Measurements from ENCODE around the gene OSBP2. TPM values are rescaled to one million over a fixed set of nuclear protein-coding genes. Genes with fewer than 3 reads are reported as not detected.

The OSBP2 gene, protein sequence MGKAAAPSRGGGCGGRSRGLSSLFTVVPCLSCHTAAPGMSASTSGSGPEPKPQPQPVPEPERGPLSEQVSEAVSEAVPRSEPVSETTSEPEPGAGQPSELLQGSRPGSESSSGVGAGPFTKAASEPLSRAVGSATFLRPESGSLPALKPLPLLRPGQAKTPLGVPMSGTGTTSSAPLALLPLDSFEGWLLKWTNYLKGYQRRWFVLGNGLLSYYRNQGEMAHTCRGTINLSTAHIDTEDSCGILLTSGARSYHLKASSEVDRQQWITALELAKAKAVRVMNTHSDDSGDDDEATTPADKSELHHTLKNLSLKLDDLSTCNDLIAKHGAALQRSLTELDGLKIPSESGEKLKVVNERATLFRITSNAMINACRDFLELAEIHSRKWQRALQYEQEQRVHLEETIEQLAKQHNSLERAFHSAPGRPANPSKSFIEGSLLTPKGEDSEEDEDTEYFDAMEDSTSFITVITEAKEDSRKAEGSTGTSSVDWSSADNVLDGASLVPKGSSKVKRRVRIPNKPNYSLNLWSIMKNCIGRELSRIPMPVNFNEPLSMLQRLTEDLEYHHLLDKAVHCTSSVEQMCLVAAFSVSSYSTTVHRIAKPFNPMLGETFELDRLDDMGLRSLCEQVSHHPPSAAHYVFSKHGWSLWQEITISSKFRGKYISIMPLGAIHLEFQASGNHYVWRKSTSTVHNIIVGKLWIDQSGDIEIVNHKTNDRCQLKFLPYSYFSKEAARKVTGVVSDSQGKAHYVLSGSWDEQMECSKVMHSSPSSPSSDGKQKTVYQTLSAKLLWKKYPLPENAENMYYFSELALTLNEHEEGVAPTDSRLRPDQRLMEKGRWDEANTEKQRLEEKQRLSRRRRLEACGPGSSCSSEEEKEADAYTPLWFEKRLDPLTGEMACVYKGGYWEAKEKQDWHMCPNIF
- 10 to 100 TPM in 2 of 12 donors, 1 to 10 TPM in 9, not detected in 1; 4.0 to 26.3 (median 5.6) TPM for polyA plus RNA-seq (ENCODE audit: insufficient read length in 12 of 12)
- long read RNA-seq, donor 1, transcript OSBP2-206 (12 exons, 3,050 nt) = major isoform, 5 of 37 reads
- long read RNA-seq, donor 1, partial matches to known transcripts = 32 of 37 reads
- long read RNA-seq, donor 1, other reads (novel, unspliced or antisense) = 0 of 37 reads
- long read RNA-seq, donor 2 = 0 reads
- long read RNA-seq, donor 3 = 0 reads
- long read RNA-seq, donor 4 = 0 reads
- long read RNA-seq, donor 5, partial matches to known transcripts = 18 of 20 reads
- long read RNA-seq, donor 5, other reads (novel, unspliced or antisense) = 0 of 20 reads
- long read RNA-seq, donor 6 = 0 reads
- long read RNA-seq, donor 7 = 0 reads
- long read RNA-seq, donor 8 = 0 reads
- long read RNA-seq, donor 9 = 0 reads
- long read RNA-seq, donor 10, partial matches to known transcripts = 0 of 1 reads
- long read RNA-seq, donor 10, other reads (novel, unspliced or antisense) = 0 of 1 reads
- long read RNA-seq, donor 11, partial matches to known transcripts = 0 of 2 reads
- long read RNA-seq, donor 11, other reads (novel, unspliced or antisense) = 0 of 2 reads

DNA sequence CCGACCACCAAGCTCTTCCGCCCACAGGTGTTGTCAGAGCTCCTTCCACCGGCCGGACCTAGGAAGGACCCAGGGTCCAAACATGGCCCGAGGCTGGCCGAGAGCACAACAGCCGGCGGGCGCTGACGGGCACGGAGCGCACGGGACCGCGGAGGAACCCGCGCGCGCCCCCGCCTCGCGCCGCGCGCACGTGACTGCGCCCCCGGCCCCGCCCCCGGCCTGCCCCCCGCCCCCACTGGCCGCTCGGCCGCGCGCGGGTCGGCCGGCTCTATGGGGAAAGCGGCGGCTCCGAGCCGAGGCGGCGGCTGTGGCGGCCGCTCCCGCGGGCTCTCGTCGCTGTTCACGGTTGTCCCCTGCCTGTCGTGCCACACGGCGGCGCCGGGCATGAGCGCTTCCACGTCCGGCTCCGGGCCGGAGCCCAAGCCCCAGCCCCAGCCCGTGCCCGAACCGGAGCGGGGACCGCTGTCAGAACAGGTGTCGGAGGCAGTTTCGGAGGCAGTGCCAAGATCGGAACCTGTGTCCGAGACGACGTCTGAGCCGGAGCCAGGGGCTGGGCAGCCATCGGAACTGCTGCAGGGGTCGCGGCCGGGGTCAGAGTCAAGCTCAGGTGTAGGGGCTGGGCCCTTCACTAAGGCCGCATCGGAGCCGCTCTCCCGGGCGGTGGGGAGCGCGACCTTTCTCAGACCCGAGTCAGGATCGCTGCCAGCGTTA lies at the start of gene OSBP2:
OSBP2 (plus strand) TSS at position 235 of the 711 bp plus-strand sequence; CDS start at position 271, 36 bp downstream.
- peak; percentile 7 for DNase-seq

DNA sequence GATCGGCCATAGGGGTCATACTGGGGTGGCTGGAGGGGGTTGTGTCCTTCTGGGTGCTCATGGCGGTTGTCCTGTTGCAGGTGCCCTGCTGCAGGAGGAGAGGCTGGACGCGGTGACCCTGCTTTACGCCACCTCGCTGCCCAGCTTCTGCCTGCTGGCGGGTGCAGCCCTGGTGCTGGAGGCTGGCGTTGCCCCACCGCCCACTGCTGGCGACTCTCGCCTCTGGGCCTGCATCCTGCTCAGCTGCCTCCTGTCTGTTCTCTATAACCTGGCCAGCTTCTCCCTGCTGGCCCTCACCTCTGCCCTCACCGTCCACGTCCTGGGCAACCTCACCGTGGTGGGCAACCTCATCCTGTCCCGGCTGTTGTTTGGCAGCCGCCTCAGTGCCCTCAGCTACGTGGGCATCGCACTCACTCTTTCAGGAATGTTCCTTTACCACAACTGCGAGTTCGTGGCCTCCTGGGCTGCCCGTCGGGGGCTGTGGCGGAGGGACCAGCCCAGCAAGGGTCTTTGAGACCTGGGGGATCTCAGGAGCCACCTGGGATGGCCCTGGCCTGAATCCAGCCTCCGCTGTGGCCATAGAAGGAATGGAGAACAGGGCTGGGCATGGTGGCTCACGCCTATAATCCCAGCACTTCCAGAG lies 48.0 kb upstream of the OSBP2 start:
- DNase-seq = no peak

DNA sequence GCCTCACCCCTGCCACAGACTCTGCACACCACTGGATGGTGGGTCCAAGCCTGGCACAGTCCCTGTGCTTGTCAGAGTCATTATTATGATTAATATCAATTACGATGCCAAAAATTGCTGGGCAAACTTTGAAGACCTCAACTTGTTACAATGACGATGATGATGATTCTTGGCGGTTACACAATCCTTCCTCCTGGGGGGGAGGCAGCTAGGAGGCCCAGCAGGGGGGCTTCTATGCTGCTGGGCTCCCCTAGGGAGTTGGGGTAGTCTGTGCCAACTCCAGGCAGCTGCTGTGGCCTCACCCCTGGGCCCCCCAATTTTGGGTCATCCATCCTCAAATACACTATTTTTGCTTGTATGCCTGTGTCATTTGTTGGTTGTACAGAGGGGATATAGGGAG lies 47.1 kb upstream of the OSBP2 start:
- DNase-seq = no peak

DNA sequence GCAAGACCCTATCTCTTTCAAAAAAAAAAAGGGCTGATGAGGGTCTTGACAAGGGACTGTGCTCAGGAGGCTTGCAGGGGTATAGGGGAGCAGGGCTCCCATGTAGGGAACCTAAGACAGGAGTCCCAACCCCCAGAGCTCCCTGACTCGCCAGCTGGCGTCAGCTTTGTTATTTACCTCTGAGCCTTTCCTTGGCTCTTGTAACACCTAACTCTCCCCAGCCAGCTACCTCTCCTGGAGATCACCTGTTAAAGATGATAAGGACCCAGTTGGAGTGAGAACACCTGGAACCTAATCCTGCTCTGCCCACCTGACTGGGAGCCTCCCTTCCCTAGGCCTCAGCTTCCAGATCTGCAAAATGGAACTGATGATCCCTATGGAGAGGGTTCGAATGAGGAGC lies 45.8 kb upstream of the OSBP2 start:
- no peak for DNase-seq

DNA sequence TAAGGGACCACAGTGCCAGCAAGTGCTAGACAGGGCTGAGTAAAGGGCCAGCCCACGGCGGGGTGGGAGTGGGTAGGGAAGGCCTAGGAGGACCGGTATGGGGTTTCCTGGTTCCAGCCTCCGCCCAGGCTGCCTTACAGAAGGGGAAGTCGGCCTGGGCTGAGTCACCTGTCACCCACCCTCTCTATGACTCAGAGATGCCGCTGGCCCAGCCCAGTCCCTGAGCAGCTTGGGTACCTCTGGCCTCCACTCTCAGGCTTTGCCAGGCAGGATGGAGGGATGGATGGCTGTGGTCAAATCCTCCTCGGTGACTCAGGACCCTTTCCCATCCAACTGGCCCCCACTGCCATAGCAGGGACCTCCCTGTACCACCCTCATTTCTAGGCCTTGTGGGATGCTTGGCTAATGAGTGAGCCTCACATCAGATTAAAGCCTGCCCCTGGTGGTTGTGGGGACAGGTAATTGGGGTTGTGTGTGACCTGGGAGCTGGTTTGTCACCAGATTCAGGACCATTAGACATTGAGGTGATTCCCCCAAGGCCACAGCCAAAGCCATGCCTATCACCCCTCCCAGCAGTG lies 45.2 kb upstream of the OSBP2 start:
- DNase-seq = no peak

DNA sequence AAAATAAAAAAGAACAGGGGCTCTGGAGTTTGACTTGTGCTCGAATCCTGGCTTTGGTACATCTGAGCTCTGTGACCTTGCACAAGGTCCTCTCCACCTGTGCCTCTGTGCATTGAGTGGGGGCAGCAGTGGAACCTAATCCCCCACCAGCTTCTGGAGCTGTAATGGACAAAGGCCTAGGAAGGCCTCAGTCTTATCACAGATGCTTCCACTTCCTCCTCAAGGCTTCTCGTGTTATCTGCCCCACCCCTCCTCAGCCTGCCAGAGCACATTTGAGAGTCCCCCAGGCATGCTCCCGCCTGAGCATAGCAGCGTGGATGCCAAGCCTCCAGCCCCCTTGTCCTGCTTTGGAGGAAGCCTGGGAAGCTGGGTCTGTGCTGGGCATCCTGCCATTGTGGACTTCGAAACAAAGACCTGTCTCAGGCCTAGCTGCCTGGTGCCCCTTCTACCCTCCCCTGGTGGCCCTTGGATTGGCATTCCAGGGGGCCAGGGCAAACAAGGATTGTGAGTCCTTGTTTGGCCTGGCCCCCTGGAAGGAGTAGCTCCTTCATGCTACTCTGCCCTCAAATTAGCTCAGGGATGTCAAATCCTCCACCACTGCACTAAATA lies 44.1 kb upstream of the OSBP2 start:
- DNase-seq = no peak

DNA sequence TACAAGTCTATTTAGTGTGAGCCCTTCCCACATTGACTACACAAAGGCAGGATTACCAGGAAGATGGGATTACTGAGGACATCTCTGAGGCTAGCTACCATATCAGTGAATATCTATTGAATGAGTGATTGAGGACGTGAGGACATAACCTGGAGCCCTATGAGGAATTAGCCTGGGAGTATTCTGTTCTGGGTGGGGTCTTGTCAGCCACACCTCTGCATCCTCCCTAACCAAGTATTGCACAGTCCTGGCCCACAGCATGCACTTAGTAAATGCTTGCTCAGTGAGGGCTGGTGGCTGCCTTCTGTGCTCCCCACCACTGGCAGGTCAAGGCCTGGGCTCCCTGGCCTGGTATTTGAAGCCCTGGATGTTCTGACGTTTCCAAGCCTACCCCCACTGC lies 41.8 kb upstream of the OSBP2 start:
- no peak for DNase-seq

DNA sequence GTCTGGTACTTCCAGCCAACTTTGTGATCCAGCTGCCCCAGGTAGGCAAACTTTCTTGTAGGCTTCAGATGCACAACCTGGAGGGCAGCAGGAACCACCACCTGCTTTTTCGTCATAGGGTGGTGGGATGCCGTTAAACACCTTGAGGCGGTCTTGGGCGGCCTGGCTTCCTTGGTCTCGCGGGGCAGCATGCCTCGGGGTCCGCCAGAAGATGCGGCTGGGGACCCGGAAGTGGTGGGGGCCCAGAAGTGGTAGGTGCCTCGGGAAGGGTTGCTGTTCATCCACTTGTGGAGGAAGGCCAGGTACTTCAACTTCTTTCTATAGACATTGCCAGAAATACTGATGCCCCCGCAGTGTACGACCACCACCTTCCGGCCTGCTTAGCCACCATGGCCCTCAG lies 40.3 kb upstream of the OSBP2 start:
- no peak for DNase-seq

DNA sequence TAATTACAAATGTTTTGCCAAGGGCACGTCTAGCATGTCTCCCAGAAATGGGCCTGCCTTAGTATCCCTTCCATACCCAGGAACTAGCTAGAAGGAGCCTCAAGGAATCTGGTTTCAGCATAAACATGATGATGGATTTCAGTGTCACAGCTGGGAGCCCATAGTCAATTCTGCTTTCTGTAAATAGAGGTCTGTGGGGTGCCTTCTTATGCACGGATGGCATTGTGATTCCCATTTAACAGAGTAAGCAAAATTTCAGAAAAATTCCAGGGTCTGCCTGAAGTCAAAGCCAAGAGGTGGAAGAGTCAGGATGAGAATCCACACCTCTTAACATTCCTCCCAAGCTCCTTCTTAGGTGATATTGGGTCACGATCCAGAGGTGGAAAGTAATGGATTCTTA lies 39.1 kb upstream of the OSBP2 start:
- DNase-seq = no peak

DNA sequence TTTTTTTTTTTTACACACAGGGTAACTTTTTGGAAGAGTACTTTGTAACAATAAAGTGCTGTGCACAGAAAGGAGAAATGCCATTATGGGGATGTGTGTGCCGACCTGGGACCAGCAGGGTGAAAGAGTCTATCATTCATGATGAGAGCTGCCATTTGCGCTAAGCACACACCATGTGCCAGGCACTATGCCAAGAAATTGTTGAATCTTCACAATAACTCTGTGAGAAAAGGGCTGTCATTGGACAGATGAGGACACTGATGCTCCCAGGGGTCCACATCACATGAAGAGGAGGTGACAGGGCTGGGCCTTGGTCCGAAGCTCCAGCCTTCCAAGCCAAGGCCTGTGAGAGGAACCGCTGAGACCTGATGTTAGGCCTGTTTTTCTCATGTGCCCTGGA lies 32.6 kb upstream of the OSBP2 start:
- DNase-seq = no peak

DNA sequence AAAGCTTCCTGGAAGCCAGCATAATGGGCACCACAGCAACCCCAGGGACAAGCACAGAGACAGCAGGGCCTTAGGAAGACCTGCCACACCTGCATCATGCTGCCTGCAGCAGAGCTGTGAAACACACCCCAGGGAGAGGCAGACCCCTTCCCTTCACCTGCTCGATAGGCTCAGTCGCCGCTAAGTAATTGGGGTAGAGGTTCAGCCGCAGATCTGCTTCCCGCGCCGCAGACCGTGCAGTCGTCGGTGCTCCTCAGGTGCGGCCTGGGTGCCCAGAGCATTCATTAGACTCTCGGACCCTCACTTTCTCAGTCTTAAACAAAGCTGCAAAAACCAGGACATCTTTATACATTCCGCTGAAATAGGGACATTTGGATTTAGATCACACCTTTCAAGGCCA lies 29.9 kb upstream of the OSBP2 start:
- DNase-seq = no peak

DNA sequence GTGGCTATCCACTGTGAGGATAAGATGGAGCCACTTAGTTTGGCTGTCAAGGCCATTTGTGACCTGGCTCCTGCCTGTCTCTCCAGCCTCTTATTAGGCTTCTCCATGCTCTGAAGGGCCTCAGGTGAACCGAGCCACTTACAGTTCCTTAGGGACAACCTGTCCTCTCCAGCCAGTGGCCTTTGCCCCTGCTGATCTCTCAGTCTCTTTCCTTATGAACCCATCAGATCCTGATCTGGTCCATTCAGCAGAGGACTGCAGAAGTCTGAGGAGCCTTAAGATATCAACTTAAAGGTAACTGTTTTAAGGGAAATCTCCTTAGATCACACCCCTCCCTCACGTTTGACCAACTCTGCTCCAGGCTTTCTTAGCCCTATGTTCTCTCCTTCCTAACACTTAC lies 29.4 kb upstream of the OSBP2 start:
- DNase-seq = no peak

DNA sequence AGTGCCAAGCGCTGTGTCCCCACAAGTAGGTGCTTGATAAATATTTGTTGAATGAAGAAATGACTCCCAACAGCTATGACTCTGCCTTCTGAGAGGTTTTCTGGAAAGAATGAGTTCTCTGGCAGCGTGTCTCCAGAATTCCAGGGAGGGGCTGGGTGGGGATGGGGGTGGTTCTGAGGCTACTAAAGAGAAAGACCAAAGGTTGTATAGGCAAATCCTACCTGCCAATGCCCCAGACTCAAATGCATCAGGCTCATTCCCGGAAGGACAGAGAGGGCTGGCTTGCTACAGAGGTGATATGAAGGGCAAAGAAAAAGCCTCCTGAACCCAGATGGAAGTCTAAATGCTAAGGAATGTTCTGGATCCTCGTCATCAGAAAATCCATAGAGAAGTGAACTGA lies 28.9 kb upstream of the OSBP2 start:
- DNase-seq = no peak

DNA sequence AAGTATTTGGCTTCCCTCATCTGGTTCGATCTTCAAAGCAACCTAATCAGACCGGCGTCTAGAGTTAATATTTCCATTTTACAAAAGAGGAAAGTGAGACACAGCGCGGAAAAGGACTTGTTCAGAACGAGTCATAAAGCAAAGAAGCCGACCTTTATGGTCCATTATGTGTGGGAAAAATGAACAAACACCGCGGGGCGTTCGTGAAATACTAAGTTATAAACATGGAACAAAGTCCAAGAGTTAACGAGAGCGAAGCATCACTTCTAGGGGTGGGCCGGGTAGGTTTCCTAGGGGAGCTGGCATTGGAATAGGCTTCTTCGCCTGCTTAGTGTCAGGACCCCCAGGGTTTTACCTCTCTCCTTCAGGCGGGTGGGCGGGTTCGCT lies 27.6 kb upstream of the OSBP2 start:
- no peak for DNase-seq

DNA sequence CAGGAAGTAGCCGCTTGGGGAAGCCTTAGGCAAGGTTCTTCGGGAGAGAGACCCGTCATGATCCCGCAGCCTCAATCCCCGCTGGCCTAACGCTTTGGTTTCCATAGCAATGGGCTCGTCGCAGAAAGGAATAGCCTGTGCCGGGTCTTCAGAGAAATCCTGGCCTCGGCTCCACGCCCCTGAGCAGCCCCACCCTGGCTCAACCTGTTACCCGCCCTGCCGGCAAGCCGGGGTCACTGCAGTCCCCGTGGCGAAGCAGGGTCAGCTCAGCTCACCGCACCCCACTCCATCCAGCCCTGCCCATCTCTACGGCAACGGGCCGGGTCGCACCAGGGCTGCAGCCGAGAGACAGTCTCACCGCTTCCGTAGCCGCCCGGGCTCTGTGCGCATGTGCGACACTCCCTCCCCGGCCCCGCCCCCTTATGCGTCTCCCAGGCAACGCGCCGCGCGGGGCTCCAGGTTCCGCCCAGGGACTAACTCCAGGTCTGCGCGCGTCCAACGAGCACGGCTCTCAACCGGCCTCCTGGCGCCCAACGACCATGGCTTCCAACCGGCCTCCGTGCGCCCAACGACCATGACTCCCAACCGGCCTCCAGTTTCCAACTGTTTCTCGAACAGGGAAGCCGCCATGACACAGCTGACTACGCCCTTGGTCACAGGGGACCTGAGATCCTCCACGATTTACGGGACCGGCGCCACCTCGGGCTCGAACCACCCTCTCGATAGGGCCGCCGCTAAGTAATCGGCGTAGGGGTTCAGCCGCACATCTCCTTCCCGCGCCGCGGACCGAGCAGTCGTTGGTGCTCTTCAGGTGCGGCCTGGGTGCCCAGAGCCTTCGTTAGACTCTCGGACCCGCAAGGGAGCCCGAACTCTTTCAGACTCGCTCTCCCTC lies 26.9 kb upstream of the OSBP2 start, which contains the start of gene DUSP18:
DUSP18 (minus strand) TSS at position 382 of the 892 bp plus-strand sequence. CDS start 3,872 bp downstream, outside the sequence.
- DNase-seq = peak; percentile 92

DNA sequence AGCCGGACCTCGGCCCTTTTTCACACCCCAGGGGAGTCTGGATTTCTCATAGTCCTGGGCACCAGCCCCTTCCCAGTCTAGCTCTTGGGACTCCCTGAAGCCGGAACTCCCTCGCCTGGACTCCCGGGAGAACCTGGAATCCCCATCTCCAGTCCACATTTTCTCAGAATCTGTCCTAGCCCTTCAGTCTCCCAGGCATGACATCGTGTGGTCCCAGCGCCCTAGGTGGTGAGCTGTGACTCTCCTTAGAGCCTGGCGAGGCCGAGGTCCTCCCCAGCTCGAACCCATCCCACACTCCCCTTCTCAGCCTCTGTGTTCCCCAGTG lies 26.3 kb upstream of the OSBP2 start:
- DNase-seq = no peak

DNA sequence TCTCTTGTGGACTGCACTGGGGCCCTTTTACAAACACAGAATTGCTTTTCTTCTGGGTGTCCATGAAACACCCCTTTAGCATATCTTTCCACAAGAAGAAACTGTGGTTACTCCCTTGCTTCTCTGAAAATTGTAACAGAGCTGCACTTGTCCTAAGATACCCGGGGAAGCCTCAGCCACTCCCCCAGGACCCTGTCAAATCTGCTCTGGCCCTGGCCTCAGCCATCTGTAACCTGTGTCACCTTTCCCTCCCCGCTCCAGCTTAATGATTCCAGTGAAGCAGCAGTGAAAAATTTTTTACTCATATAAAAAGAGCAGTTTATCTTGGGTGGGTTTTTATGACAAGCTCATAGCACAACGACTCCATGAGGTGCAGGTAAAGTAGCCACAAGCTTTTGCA lies 23.6 kb upstream of the OSBP2 start:
- no peak for DNase-seq

DNA sequence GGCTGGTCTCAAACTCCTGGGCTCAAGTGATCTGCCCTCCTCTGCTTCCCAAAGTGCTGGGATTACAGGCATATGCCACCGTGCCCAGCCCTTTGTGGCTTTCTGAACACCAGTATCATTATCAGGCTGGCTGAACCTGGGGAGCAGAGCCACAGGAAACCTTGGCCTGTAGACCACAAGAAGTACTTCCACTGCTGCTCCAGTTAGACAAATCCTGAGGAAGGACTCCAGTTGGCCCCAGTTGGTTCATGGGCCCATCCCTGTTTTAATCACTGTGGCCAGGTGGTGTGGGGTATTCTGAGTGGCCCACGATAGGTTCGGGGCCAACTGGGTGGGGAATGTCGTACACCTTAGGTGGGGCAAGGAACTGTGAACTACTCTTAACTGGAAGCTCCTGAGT lies 21.5 kb upstream of the OSBP2 start:
- DNase-seq = no peak

DNA sequence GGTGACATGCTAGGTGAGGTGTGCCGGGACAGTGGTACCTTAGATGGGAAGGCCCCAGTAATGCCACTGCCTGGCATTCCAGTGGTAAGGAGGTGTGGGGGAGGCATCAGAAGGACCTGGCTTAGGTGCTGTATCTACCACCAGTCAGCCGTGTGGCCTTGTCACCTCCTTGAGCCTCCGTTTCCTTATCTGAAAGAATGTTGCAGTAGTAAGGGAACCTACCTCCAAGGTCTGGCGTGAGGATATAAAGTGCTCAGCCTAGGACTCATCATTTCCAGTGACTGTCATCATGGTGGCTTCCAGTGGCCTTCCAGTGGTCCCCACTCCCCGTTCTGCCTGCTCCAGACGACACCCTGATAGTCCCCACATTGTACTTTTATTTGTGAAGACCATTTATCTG lies 20.2 kb upstream of the OSBP2 start:
- no peak for DNase-seq

Measured in muscle of arm (tissue), 14 donors.